ENCODE data around the gene GNAL.
"Not testable (repeated sequence)": the region's sequence is repeated elsewhere in the genome, so short reads cannot be mapped to it uniquely, and the experiment has no call there.

GNAL gene

GRCh38 chr18:11688972-11689668 lies at the start of gene GNAL:
Gene GNAL (plus strand): TSS chr18:11689264. CDS start chr18:11689564, 300 bp downstream.
- DNase-seq (ENCODE audit: low read depth), result peak; percentile 87

DNA sequence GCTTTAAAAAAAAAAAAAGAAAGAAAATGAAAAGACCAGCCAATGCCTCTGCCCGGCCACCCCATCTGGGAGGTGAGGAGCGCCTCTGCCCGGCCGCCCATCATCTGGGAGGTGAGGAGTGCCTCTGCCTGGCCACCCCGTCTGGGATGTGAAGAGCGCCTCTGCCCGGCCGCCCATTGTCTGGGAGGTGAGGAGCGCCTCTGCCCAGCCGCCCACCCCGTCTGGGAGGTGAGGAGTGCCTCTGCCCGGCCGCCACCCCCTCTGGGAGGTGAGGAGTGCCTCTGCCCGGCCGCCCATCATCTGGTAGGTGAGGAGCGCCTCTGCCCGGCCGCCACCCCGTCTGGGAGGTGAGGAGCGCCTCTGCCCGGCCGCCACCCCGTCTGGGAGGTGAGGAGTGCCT lies 41.8 kb upstream of the GNAL start:
- not testable (repeated sequence) for DNase-seq (ENCODE audit: low read depth)

DNA sequence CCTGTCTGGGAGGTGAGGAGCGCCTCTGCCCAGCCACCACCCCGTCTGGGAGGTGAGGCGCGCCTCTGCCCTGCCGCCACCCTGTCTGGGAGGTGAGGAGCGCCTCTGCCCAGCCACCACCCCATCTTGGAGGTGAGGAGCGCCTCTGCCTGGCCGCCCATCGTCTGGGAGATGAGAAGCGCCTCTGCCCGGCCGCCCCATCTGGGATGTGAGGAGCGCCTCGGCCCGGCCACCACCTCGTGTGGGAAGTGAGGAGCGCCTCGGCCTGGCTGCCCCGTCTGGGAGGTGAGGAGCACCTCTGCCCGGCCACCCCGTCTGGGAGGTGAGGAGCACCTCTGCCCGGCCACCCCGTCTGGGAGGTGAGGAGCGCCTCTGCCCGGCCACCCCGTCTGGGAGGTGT lies 41.3 kb upstream of the GNAL start:
- not testable (repeated sequence) for DNase-seq (ENCODE audit: low read depth)

DNA sequence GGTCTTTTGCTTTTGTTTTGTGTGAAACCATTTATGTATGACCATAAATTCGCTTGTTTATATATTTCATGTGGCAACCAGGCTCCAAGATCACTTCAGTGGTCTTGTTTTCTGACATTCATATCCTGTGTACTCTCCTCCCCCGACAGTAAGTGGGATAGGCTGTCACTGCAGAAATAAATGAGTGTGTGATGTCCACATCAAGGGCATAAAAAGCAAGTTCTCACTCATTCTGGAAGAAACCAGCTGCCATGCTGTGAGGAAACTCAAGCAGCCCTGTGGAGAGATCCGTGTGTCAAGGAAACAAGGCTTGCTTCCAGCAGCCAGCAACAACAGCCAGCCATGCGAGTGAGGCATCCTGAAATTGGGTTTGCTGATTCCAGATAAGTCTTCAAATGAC lies 39.2 kb upstream of the GNAL start:
- no peak for DNase-seq (ENCODE audit: low read depth)

DNA sequence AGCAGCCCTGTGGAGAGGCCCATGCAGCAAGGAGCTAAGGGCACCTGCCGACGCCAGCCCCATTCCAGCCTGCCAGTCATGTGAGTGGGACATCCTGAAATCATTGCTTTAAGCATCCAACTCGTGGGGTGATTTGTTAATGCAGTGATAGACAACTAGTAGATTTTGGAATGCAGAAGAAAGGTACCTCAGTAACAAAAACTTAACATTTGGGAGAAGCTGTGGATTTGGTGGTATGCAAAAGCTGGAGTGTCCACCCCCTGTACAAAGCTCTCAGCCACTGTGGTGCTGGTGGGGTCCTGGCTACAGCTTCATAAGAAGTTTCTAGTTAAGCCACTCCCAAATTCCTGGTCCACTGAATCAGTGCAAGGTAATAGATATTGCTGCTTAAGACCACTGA lies 37.2 kb upstream of the GNAL start:
- no peak for DNase-seq (ENCODE audit: low read depth)

DNA sequence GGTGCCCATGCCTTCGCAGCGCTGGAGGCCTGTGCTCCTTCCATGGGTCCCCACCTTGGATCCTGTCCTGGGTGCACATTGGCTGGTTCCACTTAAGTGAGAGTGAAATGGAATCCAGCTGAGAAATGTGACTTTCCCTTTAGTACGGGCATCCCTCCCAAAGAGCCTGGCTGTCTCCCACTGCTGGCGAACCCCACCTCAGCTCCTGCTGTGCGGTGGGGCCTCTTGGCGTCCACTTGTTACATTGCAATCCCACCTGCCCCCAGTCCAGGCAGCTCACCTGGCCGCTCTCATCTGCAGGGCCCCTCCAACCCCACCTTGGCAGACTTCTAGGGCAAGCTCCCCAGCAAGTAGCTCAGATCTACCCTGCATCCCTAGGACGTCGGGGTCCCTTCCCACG lies 35.5 kb upstream of the GNAL start:
- DNase-seq (ENCODE audit: low read depth), result no peak

GRCh38 chr18:11654736-11655605 lies 34.1 kb upstream of the GNAL start:
- DNase-seq (ENCODE audit: low read depth), result peak; percentile 9

- no peak for DNase-seq (ENCODE audit: low read depth)
Observed at GRCh38 chr18:11655606-11655932, 33.5 kb upstream of the GNAL start.

DNA sequence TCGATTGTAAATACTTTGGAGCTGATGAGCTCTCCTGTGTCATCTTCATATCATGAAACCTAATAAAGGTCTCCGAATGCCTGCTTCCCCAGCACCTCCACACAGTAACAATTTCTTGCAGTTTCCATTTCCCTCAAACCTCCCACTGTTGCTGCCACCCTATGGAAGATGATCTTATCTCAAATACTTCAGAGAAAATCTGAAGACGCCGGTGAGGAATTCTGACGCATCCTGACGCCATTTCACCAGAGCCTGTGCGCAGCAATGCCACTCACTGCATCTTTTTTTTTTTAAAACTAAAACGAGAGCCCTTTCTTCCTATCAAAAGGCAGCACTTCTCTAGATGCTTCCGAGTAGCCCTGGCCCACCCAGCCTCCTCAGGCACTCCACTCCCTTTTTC lies 31.9 kb upstream of the GNAL start:
- DNase-seq (ENCODE audit: low read depth), result no peak

GRCh38 chr18:11657554-11657953 lies 31.5 kb upstream of the GNAL start:
- no peak for DNase-seq (ENCODE audit: low read depth)

DNA sequence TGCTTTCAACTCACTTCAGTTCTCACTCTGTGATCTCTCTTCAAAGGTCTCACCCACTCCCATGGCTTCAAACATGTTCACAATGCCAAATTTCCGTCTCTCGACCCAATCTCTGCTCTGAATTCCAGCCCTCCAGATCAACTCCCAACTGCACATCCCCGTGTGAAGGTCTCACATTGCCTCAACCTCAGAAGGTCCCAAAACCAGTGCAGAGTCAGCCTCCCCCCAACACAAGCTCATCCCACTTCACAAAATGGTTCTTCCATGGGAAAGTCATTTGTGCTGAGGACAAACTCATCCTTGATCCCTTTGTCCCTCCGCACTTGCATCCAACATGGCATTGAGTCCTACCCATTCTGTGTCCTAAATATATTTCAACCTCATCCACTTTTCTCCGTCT lies 31.0 kb upstream of the GNAL start:
- DNase-seq (ENCODE audit: low read depth), result no peak

GRCh38 chr18:11658989-11659388 lies 30.1 kb upstream of the GNAL start:
- DNase-seq (ENCODE audit: low read depth), result no peak

- DNase-seq (ENCODE audit: low read depth), result no peak
Observed at GRCh38 chr18:11660691-11661090, 28.4 kb upstream of the GNAL start.

- peak; percentile 9 for DNase-seq (ENCODE audit: low read depth)
Observed at GRCh38 chr18:11661430-11661829, 27.6 kb upstream of the GNAL start.

DNA sequence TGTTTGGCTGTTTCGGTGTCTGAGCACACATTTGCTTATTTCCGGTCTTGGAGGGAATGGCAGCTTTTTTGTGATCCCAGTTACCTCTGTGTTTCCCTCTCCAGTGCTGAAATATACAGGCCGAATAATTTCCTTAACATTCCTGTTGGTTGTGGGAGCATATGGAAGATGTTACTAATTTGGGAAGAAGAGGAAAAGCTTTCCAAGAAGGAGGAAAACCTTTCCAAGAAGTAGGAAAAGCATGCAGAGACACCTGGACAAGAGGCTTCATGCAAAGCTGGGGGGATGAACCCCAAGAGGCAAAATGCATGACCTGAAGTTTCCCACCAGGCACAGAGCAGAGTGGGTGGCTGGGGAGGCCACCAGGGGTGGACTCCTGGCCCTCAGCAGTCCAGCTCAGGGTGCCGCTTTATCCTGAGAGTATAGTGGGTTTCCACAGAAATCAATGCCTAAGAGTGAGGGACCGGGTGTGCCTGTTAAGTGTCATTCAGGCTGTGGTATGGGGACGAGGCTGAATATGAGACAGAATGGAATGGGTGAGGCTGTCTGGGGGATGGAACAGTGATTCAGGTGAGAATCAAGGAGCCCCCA lies 25.5 kb upstream of the GNAL start:
- DNase-seq (ENCODE audit: low read depth), result no peak

- no peak for DNase-seq (ENCODE audit: low read depth)
Observed at GRCh38 chr18:11664286-11664685, 24.8 kb upstream of the GNAL start.

- no peak for DNase-seq (ENCODE audit: low read depth)
Observed at GRCh38 chr18:11665146-11665545, 23.9 kb upstream of the GNAL start.

- DNase-seq (ENCODE audit: low read depth), result no peak
Observed at GRCh38 chr18:11665587-11665986, 23.5 kb upstream of the GNAL start.

GRCh38 chr18:11666176-11666575 lies 22.9 kb upstream of the GNAL start:
- no peak for DNase-seq (ENCODE audit: low read depth)

DNA sequence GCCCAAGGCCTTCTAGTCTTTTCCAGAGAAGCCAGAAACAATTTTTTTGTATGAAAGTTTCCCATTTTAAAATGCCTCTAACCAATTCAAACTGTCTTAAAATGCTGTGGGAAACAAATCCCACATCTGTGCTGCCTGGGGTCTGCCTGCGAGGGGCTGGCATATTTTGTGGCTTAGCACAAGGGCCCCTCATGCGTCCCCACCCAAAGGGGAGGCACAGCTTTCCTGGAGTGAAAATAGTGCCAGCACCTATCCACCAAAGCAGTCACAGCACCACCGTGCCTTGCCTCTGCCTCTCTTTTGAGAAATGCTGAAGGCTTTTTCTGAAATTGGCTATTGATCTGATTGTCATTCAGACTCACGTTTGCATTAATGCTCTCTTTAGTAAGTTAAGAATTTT lies 22.2 kb upstream of the GNAL start:
- no peak for DNase-seq (ENCODE audit: low read depth)

DNA sequence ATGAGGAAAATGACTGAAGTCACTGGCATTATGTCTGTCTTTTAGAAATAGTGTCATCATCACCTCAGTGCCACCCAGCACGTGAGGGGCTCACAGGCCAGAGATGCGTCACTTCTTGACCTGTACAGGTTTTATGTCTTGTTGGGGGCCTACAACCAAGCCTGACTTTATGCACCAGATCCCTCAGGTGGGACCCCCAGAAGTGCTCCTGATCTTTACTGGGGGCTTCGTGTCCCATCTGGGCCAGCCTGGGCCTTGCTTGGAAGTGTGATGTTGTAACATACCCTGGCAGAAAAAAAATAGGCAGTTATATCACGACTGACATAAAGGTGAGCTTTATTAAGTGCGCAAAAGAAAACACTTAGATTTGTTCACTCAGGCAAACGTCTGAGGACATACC lies 21.5 kb upstream of the GNAL start:
- no peak for DNase-seq (ENCODE audit: low read depth)

DNA sequence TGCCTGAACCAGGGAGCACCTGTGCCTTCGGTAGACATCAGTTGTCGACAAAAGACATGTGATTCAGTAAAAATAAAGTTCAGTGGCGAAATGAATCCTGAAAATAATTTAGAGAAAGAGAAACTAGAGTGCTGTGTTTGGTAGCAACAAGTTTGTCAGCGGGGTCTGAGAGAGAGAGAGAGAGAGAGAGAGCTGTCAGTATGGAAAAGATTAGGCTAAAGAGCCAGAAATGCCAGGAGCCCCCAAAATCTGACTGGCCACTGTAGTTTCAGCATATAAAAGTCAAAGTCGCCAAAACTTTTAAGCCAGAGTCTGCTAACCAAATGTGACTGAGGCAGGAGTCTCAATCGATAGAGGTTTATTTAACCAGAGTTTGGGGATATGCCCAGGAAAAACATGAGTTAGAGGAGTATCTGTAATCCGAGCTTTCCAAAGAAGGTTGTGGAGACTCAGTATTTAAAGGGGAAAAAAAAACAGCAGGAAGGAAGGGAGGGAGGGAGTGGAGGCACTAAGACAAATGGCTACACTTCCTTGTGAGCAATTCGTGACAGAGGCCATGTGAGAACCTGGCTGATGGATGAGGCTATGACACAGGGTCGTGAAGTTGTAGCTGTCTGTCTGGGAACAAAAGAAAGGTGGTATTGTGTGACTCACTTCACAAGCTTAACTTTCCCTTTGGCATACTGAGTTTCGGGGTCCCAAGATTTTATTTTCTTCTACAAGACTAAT lies 20.5 kb upstream of the GNAL start:
- no peak for DNase-seq (ENCODE audit: low read depth)
